SK-N-SH (cell line): Measurements from ENCODE around the gene TMEM144.

ENCODE experiments used
- EP300 ChIP-seq, 2 experiments: IDR thresholded peaks; 2 replicates each; pipeline versions ENCODE4 v1.4.0 to v1.6.1; 2012; ENCODE audit warnings: borderline replicate concordance in 1 of 2, low read depth in 1 of 2, low read length in 1 of 2
- EZH2phosphoT487 ChIP-seq: fragments of 200-600 bp; sonication (generic); IDR thresholded peaks from 2 replicates; pipeline ENCODE4 v1.6.1; 2017; ENCODE audit warnings: low read depth, mixed run types, mild to moderate bottlenecking, antibody characterized with exemption, moderate library complexity, borderline replicate concordance
- FOSL2 ChIP-seq: IDR thresholded peaks from 2 replicates; pipeline ENCODE4 v1.4.0; 2012; ENCODE audit warnings: low read depth, mild to moderate bottlenecking, moderate library complexity, borderline replicate concordance
- GABPA ChIP-seq: IDR thresholded peaks from 2 replicates; pipeline ENCODE4 v1.4.0; 2012; ENCODE audit warnings: low read depth, mild to moderate bottlenecking
- MXI1 ChIP-seq: IDR thresholded peaks from 2 replicates; pipeline ENCODE4 v1.6.1; 2012; ENCODE audit warnings: mild to moderate bottlenecking, low read depth, low read length, improper control_type of control experiment
- NFIC ChIP-seq: IDR thresholded peaks from 2 replicates; pipeline ENCODE4 v1.4.0; 2012; ENCODE audit warnings: borderline replicate concordance
- POLR2AphosphoS5 ChIP-seq: IDR thresholded peaks from 2 replicates; pipeline ENCODE4 v1.6.1; 2012; ENCODE audit warnings: low read depth, low read length
- SMC3 ChIP-seq: IDR thresholded peaks from 2 replicates; pipeline ENCODE4 v1.6.1; 2012; ENCODE audit warnings: low read depth, low read length, improper control_type of control experiment
- TAF1 ChIP-seq: IDR thresholded peaks from 2 replicates; pipeline ENCODE4 v1.6.1; 2012; ENCODE audit warnings: low read depth, mild to moderate bottlenecking, low read length, moderate library complexity, borderline replicate concordance
- YY1 ChIP-seq: IDR thresholded peaks from 2 replicates; pipeline ENCODE4 v1.4.0; 2012; ENCODE audit warnings: low read depth, mild to moderate bottlenecking
- TF ChIP-seq, protein P1 (sequence below): fragments of 200-600 bp; sonication (generic); IDR thresholded peaks from 2 replicates; pipeline ENCODE4 v1.6.1; 2017; ENCODE audit warnings: antibody characterized with exemption, mild to moderate bottlenecking, moderate library complexity
- TF ChIP-seq, protein P2 (sequence below): fragments of 150-350 bp; IDR thresholded peaks from 2 replicates; pipeline ENCODE4 v1.6.1; 2016; ENCODE audit warnings: mild to moderate bottlenecking, low read depth, low read length
- TF ChIP-seq, protein P3 (sequence below): IDR thresholded peaks from 2 replicates; pipeline ENCODE4 v1.4.0; 2012; ENCODE audit warnings: low read depth

DNA sequence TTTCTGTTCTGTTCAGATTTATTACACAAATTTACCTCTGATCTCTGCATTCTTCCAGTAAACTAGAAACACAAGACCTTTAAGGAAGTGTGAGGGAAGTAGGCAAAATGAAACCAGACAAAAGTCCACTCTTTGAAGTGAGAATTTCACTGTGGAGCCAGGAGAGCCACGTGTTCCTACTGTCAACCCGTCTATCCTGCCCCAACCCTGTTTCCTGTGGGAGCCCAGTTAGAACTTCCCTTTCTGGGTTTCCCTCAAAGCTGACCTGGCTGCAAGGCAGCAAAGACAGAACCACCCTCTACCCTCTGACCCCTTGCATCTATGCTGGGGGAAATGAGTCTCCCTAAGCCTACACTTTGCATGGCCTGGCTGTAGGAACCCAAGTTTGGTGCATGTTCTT is 40.0 kb downstream of the TMEM144 start:
- TF ChIP-seq, protein P1, sequence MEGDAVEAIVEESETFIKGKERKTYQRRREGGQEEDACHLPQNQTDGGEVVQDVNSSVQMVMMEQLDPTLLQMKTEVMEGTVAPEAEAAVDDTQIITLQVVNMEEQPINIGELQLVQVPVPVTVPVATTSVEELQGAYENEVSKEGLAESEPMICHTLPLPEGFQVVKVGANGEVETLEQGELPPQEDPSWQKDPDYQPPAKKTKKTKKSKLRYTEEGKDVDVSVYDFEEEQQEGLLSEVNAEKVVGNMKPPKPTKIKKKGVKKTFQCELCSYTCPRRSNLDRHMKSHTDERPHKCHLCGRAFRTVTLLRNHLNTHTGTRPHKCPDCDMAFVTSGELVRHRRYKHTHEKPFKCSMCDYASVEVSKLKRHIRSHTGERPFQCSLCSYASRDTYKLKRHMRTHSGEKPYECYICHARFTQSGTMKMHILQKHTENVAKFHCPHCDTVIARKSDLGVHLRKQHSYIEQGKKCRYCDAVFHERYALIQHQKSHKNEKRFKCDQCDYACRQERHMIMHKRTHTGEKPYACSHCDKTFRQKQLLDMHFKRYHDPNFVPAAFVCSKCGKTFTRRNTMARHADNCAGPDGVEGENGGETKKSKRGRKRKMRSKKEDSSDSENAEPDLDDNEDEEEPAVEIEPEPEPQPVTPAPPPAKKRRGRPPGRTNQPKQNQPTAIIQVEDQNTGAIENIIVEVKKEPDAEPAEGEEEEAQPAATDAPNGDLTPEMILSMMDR = no peak
- TF ChIP-seq YY1 = no peak
- TF ChIP-seq EZH2phosphoT487 = no peak
- TF ChIP-seq POLR2AphosphoS5 = no peak
- TF ChIP-seq NFIC = no peak
- TF ChIP-seq EP300 (IDR thresholded peaks at IDR 0.05; ENCODE audit: borderline replicate concordance in 1 of 2, low read depth in 1 of 2, low read length in 1 of 2) = no peak
- TF ChIP-seq MXI1 = no peak
- no peak for TF ChIP-seq TAF1
- TF ChIP-seq, protein P2, sequence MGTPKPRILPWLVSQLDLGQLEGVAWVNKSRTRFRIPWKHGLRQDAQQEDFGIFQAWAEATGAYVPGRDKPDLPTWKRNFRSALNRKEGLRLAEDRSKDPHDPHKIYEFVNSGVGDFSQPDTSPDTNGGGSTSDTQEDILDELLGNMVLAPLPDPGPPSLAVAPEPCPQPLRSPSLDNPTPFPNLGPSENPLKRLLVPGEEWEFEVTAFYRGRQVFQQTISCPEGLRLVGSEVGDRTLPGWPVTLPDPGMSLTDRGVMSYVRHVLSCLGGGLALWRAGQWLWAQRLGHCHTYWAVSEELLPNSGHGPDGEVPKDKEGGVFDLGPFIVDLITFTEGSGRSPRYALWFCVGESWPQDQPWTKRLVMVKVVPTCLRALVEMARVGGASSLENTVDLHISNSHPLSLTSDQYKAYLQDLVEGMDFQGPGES = no peak
- TF ChIP-seq SMC3 = no peak
- TF ChIP-seq, protein P3, sequence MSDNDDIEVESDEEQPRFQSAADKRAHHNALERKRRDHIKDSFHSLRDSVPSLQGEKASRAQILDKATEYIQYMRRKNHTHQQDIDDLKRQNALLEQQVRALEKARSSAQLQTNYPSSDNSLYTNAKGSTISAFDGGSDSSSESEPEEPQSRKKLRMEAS = no peak
- TF ChIP-seq FOSL2 = no peak
- no peak for TF ChIP-seq GABPA
